GM19468 (cell line): ENCODE data around the gene BACE1-AS.
"Not testable (repeated sequence)": the region's sequence is repeated elsewhere in the genome, so short reads cannot be mapped to it uniquely, and the experiment has no call there.

Experiments
- ATAC-seq: cut with Tn5 transposase; IDR thresholded peaks from one replicate; pipeline ENCODE4 v1.9.1; 2021; ENCODE audit warnings: mild to moderate bottlenecking, moderate library complexity, moderate number of reproducible peaks; ENCODE audit not compliant: unreplicated experiment; ENCODE audit errors: extremely low read depth

Gene BACE1-AS

GRCh38 chr11:117290809-117291396 lies at the start of gene BACE1-AS:
Gene BACE1-AS, plus strand, starts transcription at chr11:117291346.
- no peak for ATAC-seq

- ATAC-seq: no peak
Measured at GRCh38 chr11:117248341-117248740, 42.8 kb upstream of the BACE1-AS start.

GRCh38 chr11:117249571-117249970 lies 41.6 kb upstream of the BACE1-AS start:
- no peak for ATAC-seq

GRCh38 chr11:117251506-117251905 lies 39.6 kb upstream of the BACE1-AS start:
- ATAC-seq: no peak

- ATAC-seq: no peak
Measured at GRCh38 chr11:117255966-117256365, 35.2 kb upstream of the BACE1-AS start.

- ATAC-seq: no peak
Measured at GRCh38 chr11:117256573-117256972, 34.6 kb upstream of the BACE1-AS start.

GRCh38 chr11:117258576-117258975 lies 32.6 kb upstream of the BACE1-AS start:
- no peak for ATAC-seq

GRCh38 chr11:117259417-117259816 lies 31.7 kb upstream of the BACE1-AS start:
- no peak for ATAC-seq

GRCh38 chr11:117264624-117265323 lies 26.4 kb upstream of the BACE1-AS start:
- ATAC-seq: not testable (repeated sequence)

- no peak for ATAC-seq
Measured at GRCh38 chr11:117265745-117266144, 25.4 kb upstream of the BACE1-AS start.

GRCh38 chr11:117269856-117270255 lies 21.3 kb upstream of the BACE1-AS start:
- ATAC-seq: no peak

GRCh38 chr11:117271208-117271607 lies 19.9 kb upstream of the BACE1-AS start:
- no peak for ATAC-seq

GRCh38 chr11:117272175-117272574 lies 19.0 kb upstream of the BACE1-AS start:
- not testable (repeated sequence) for ATAC-seq

GRCh38 chr11:117273550-117274289 lies 17.4 kb upstream of the BACE1-AS start:
- no peak for ATAC-seq

- ATAC-seq: no peak
Measured at GRCh38 chr11:117278347-117278746, 12.8 kb upstream of the BACE1-AS start.

GRCh38 chr11:117279711-117280376 lies 11.3 kb upstream of the BACE1-AS start:
- no peak for ATAC-seq

- ATAC-seq: no peak
Measured at GRCh38 chr11:117281159-117281558, 10.0 kb upstream of the BACE1-AS start.

- ATAC-seq: no peak
Measured at GRCh38 chr11:117281869-117282268, 9.3 kb upstream of the BACE1-AS start.

GRCh38 chr11:117282956-117283355 lies 8.2 kb upstream of the BACE1-AS start:
- no peak for ATAC-seq

GRCh38 chr11:117284053-117284452 lies 7.1 kb upstream of the BACE1-AS start:
- no peak for ATAC-seq

- no peak for ATAC-seq
Measured at GRCh38 chr11:117286588-117286987, 4.6 kb upstream of the BACE1-AS start.
